OCI-LY1 (cell line): Measurements from ENCODE around the gene CGB7.

Source experiments
- H2AFZ ChIP-seq: fragments of 200-600 bp; sonication (generic), shearing (Covaris generic); 2 replicates; pipeline ENCODE4 v1.6.0; 2014; ENCODE audit warnings: antibody characterized with exemption, mild to moderate bottlenecking, low read length
- H3F3A ChIP-seq: fragments of 200-600 bp; sonication (generic), shearing (Covaris generic); 2 replicates; pipeline ENCODE4 v1.6.0; 2014; ENCODE audit warnings: mild to moderate bottlenecking, antibody characterized with exemption, low read length, moderate library complexity; ENCODE audit not compliant: insufficient read depth
- H3K27ac ChIP-seq: fragments of 200-600 bp; sonication (generic); 2 replicates; pipeline ENCODE4 v1.5.1; 2014; ENCODE audit warnings: low read length, mixed run types, mild to moderate bottlenecking, low read depth; ENCODE audit not compliant: poor library complexity, severe bottlenecking
- H3K27me3 ChIP-seq: fragments of 200-600 bp; sonication (generic); 2 replicates; pipeline ENCODE4 v1.6.0; 2014; ENCODE audit warnings: antibody characterized with exemption, mild to moderate bottlenecking, low read length, moderate library complexity; ENCODE audit not compliant: insufficient read depth
- H3K36me3 ChIP-seq: fragments of 200-600 bp; sonication (generic); 2 replicates; pipeline ENCODE4 v1.6.1; 2014; ENCODE audit warnings: mild to moderate bottlenecking, antibody characterized with exemption, low read length, moderate library complexity, mixed read lengths; ENCODE audit not compliant: insufficient read depth
- H3K4me1 ChIP-seq: fragments of 200-600 bp; sonication (generic); 2 replicates; pipeline ENCODE4 v1.5.1; 2014; ENCODE audit warnings: mild to moderate bottlenecking, low read length, moderate library complexity; ENCODE audit not compliant: insufficient read depth, severe bottlenecking
- H3K4me2 ChIP-seq: fragments of 200-600 bp; sonication (generic), shearing (Covaris generic); 2 replicates; pipeline ENCODE4 v1.6.1; 2014; ENCODE audit warnings: low read length
- H3K4me3 ChIP-seq: fragments of 200-600 bp; sonication (generic); 2 replicates; pipeline ENCODE4 v1.5.1; 2014; ENCODE audit warnings: low read length, low read depth, mild to moderate bottlenecking, mixed read lengths; ENCODE audit not compliant: poor library complexity, severe bottlenecking
- H3K79me2 ChIP-seq: fragments of 200-600 bp; shearing (Covaris generic); 2 replicates; pipeline ENCODE4 v1.6.1; 2016; ENCODE audit warnings: mixed run types, low read length, mixed read lengths; ENCODE audit not compliant: insufficient read depth
- H3K9ac ChIP-seq: fragments of 200-600 bp; sonication (generic), shearing (Covaris generic); 2 replicates; pipeline ENCODE4 v1.6.1; 2014; ENCODE audit warnings: mild to moderate bottlenecking, low read length, mixed read lengths
- H3K9me2 ChIP-seq: fragments of 200-600 bp; sonication (generic), shearing (Covaris generic); 2 replicates; pipeline ENCODE4 v1.6.1; 2014; ENCODE audit warnings: low read depth, mild to moderate bottlenecking, low read length, mixed read lengths
- H3K9me3 ChIP-seq: fragments of 200-600 bp; shearing (Covaris generic); 2 replicates; pipeline ENCODE4 v1.6.1; 2014; ENCODE audit warnings: low read length, mixed read lengths
- H4K20me1 ChIP-seq: fragments of 200-600 bp; sonication (generic), shearing (Covaris generic); 2 replicates; pipeline ENCODE4 v1.6.0; 2016; ENCODE audit warnings: mild to moderate bottlenecking, low read length; ENCODE audit not compliant: insufficient read depth
- EZH2 ChIP-seq: fragments of 200-600 bp; sonication (generic), shearing (Covaris generic); IDR thresholded peaks from 2 replicates; pipeline ENCODE4 v1.8.0; 2017; ENCODE audit warnings: borderline replicate concordance, mixed run types, mild to moderate bottlenecking, antibody characterized with exemption, low read length, moderate library complexity, mixed read lengths
- TF ChIP-seq, protein P1 (sequence below): fragments of 200-600 bp; sonication (generic), shearing (Covaris generic); IDR thresholded peaks from 2 replicates; pipeline ENCODE4 v1.5.1; 2017; ENCODE audit warnings: mild to moderate bottlenecking, antibody characterized with exemption, low read length, moderate library complexity, mixed read lengths

The CGB7 gene

DNA sequence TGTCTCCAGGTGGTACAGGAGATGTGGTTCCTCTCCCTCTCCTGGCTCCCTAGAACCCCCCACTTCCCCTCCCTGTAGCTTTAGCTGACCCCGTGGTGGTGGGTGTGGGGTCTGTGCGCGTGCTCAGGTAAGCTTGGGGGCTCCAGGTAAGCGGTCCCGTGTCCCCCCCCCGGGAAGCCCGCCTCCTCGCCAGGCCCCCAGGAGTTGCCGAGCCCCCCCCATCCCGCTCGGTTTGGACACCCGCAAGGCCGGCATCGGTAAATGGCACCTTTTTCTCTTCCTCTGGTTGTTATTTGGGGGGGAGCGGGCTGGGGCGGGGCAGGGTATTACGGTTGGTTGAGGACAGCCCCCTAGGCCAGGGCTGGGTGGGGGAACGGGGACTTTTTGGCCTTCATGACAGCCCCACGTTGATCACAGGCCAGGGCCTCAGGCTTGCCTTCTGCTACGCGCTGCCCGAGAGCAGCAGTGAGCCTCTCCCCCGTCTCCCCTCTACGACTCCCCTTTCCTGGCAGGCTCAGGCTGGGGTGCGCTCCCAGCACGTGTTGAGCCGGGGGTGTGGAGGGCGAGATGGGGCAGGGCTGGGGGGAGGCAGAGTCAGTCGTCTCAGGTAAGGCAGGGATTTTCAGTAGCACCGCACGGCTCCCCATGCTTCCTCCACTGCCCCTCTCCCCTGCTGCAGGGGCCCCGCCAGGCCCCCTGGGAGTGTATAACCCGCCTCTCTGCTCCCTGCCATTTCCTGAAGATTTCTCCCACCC lies 46.0 kb upstream of the CGB7 start:
- Histone ChIP-seq H3F3A (peaks cover 3% of the 10 kb centered on the region; the same call in 1 of the 2 replicates), H3K9me2 (no peaks in the 10 kb centered on the region), H3K4me1 (no peaks in the 10 kb centered on the region), H3K9me3 (no peaks in the 10 kb centered on the region), H4K20me1 (no peaks in the 10 kb centered on the region), H3K27ac (no peak overlapping the region), H3K4me3 (no peak overlapping the region), H3K36me3 (peaks cover 91% of the 10 kb centered on the region), H3K79me2 (no peaks in the 10 kb centered on the region), H3K27me3 (no peaks in the 10 kb centered on the region), H3K9ac (no peak overlapping the region), H2AFZ (no peak overlapping the region), H3K4me2 (no peak overlapping the region)
- no peak for TF ChIP-seq EZH2
- TF ChIP-seq, protein P1, sequence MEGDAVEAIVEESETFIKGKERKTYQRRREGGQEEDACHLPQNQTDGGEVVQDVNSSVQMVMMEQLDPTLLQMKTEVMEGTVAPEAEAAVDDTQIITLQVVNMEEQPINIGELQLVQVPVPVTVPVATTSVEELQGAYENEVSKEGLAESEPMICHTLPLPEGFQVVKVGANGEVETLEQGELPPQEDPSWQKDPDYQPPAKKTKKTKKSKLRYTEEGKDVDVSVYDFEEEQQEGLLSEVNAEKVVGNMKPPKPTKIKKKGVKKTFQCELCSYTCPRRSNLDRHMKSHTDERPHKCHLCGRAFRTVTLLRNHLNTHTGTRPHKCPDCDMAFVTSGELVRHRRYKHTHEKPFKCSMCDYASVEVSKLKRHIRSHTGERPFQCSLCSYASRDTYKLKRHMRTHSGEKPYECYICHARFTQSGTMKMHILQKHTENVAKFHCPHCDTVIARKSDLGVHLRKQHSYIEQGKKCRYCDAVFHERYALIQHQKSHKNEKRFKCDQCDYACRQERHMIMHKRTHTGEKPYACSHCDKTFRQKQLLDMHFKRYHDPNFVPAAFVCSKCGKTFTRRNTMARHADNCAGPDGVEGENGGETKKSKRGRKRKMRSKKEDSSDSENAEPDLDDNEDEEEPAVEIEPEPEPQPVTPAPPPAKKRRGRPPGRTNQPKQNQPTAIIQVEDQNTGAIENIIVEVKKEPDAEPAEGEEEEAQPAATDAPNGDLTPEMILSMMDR = no peak

DNA sequence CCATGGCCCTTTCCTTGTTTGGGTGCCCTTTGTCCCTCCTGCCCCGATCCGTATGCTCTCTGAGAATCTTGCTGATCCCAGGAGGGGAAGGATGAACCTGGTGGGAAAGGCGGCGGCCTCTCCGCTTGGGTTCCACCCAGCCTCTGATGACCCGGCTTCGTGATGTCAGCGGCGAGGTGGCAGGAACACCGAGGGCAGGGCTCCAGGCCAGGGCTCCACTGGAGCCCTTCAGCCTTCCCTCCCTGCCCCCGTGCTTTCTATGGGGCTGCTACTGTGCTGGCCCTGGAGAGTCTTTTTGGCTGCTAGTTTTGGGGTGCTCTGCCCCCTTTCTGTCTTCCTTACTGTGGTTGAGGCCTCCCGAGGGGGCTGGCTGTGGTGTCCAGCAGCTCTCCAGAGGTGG lies 44.8 kb upstream of the CGB7 start:
- no peaks in the 10 kb centered on the region for H3K27me3 ChIP-seq
- H3F3A ChIP-seq = peaks cover 4% of the 10 kb centered on the region; the same call in 1 of the 2 replicates
- H3K36me3 ChIP-seq = peaks cover 90% of the 10 kb centered on the region
- no peak overlapping the region for H2AFZ ChIP-seq
- H3K9ac ChIP-seq = no peak overlapping the region
- TF ChIP-seq, protein P1 = no peak
- TF ChIP-seq EZH2 = no peak
- no peak overlapping the region for H3K4me2 ChIP-seq
- H3K4me3 ChIP-seq = no peak overlapping the region
- H3K4me1 ChIP-seq = no peaks in the 10 kb centered on the region
- H3K27ac ChIP-seq = no peak overlapping the region
- no peaks in the 10 kb centered on the region for H3K9me3 ChIP-seq
- H3K9me2 ChIP-seq = no peaks in the 10 kb centered on the region
- no peaks in the 10 kb centered on the region for H3K79me2 ChIP-seq
- H4K20me1 ChIP-seq = no peaks in the 10 kb centered on the region

DNA sequence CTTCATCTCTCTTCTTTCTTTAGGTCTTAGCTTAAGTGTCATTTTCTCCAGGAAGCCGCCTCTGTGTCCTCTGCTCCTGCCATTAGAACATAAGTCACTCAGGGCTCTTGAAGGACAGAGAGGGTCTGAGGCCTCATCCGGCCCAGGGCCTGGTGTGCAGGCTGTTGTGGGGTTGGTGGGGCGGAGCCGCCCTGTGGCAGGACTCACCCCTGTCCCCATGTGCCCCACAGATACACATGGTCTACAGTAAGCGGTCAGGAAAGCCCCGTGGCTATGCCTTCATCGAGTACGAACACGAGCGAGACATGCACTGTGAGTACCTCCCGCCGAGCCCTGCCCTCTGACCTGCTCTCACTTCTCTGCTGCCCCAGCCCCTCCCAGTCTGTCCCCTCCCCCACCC lies 43.6 kb upstream of the CGB7 start:
- H3K4me1 ChIP-seq = no peaks in the 10 kb centered on the region
- peaks cover 5% of the 10 kb centered on the region for H3F3A ChIP-seq
- TF ChIP-seq EZH2 = no peak
- TF ChIP-seq, protein P1 = no peak
- H3K9ac ChIP-seq = no peak overlapping the region
- no peaks in the 10 kb centered on the region for H3K27me3 ChIP-seq
- H4K20me1 ChIP-seq = no peaks in the 10 kb centered on the region
- H3K36me3 ChIP-seq = peaks cover 90% of the 10 kb centered on the region
- no peak overlapping the region for H3K4me2 ChIP-seq
- H3K79me2 ChIP-seq = no peaks in the 10 kb centered on the region
- no peak overlapping the region for H3K27ac ChIP-seq
- no peaks in the 10 kb centered on the region for H3K9me2 ChIP-seq
- H3K9me3 ChIP-seq = no peaks in the 10 kb centered on the region
- no peak overlapping the region for H2AFZ ChIP-seq
- H3K4me3 ChIP-seq = no peak overlapping the region
